Measurements from ENCODE around the gene SORCS1. TPM values are rescaled to one million over a fixed set of nuclear protein-coding genes. Genes with fewer than 3 reads are reported as not detected.

Gene SORCS1
- total RNA-seq: not detected
- not detected for polyA plus RNA-seq (2013, experiment 1 of 2)
- polyA plus RNA-seq (2013, experiment 2 of 2): 0.16 TPM
- total RNA-seq: 0 to 0.16 (median 0) reads per million in 172 experiments

- Histone ChIP-seq H3K27ac (ENCODE audit: low read depth in 1 of 2, low read length in 2 of 2) (no peak within 1 kb of the TSS), H3K4me3 (ENCODE audit: low read length) (no peak within 1 kb of the TSS), H3K27me3 (ENCODE audit: control insufficient read depth in 1 of 2, insufficient read depth in 2 of 2, low read length in 2 of 2) (peaks cover 9 to 19% of the 10 kb centered on the region in 2 experiments), H3K4me1 (ENCODE audit: insufficient read depth, low read length) (no peaks in the 10 kb centered on the region), H3K36me3 (ENCODE audit: insufficient read depth, low read length) (no peaks in the 10 kb centered on the region), H3K9me3 (ENCODE audit: control insufficient read depth in 1 of 2, insufficient read depth in 1 of 2, low read length in 2 of 2) (peaks cover 0 to 8% of the 10 kb centered on the region in 2 experiments)
- Mint-ChIP-seq H3K9me3 (peaks cover 6% of the 10 kb centered on the region), H3K27me3 (peaks cover 44% of the 10 kb centered on the region), H3K27ac (no peak within 1 kb of the TSS), H3K36me3 (ENCODE audit: low read depth) (no peaks in the 10 kb centered on the region), H3K4me1 (ENCODE audit: low read depth) (no peaks in the 10 kb centered on the region), H3K4me3 (no peak within 1 kb of the TSS)
- no peak for TF ChIP-seq CTCF (IDR thresholded peaks at IDR 0.05)
- intact Hi-C loops (cut with DNase I, micrococcal nuclease): no loop called here
- ATAC-seq (ENCODE audit: poor library complexity) (no peak), DNase-seq (no peak)
- ChIA-PET POLR2A (no interaction called here), CTCF (no interaction called here)
These were observed at the start of gene SORCS1 for GRCh38 chr10:107163881-107164861. SORCS1 (minus strand) TSS chr10:107164706.

- ATAC-seq (ENCODE audit: poor library complexity): no peak
- Mint-ChIP-seq H3K4me1 (ENCODE audit: low read depth) (no peaks in the 10 kb centered on the region), H3K4me3 (no peak overlapping the region), H3K27me3 (no peaks in the 10 kb centered on the region), H3K27ac (no peak overlapping the region), H3K9me3 (peaks cover 2% of the 10 kb centered on the region), H3K36me3 (ENCODE audit: low read depth) (no peaks in the 10 kb centered on the region)
- Histone ChIP-seq H3K36me3 (ENCODE audit: insufficient read depth, low read length) (no peaks in the 10 kb centered on the region), H3K27me3 (ENCODE audit: control insufficient read depth in 1 of 2, insufficient read depth in 2 of 2, low read length in 2 of 2) (no peaks in the 10 kb centered on the region), H3K4me1 (ENCODE audit: insufficient read depth, low read length) (no peaks in the 10 kb centered on the region), H3K27ac (ENCODE audit: low read depth in 1 of 2, low read length in 2 of 2) (no peak overlapping the region), H3K4me3 (ENCODE audit: low read length) (no peak overlapping the region), H3K9me3 (ENCODE audit: control insufficient read depth in 1 of 2, insufficient read depth in 1 of 2, low read length in 2 of 2) (peaks cover 4 to 17% of the 10 kb centered on the region in 2 experiments)
- intact Hi-C loops (cut with DNase I, micrococcal nuclease): no loop called here
- no peak for TF ChIP-seq CTCF (IDR thresholded peaks at IDR 0.05)
- no peak for DNase-seq
- POLR2A ChIA-PET: no interaction called here
- CTCF ChIA-PET: no interaction called here
These were observed 49.8 kb upstream of the SORCS1 start for GRCh38 chr10:107214261-107214660.

- H3K27ac Mint-ChIP-seq: no peak overlapping the region
- no peak overlapping the region for H3K4me3 Mint-ChIP-seq
- H3K27me3 ChIP-seq (ENCODE audit: control insufficient read depth in 1 of 2, insufficient read depth in 2 of 2, low read length in 2 of 2): no peaks in the 10 kb centered on the region
- peaks cover 4 to 17% of the 10 kb centered on the region in 2 experiments for H3K9me3 ChIP-seq (ENCODE audit: control insufficient read depth in 1 of 2, insufficient read depth in 1 of 2, low read length in 2 of 2)
- no peak for TF ChIP-seq CTCF (IDR thresholded peaks at IDR 0.05)
- no peaks in the 10 kb centered on the region for H3K36me3 Mint-ChIP-seq (ENCODE audit: low read depth)
- H3K4me1 ChIP-seq (ENCODE audit: insufficient read depth, low read length): no peaks in the 10 kb centered on the region
- intact Hi-C loops (cut with DNase I, micrococcal nuclease): no loop called here
- no peak overlapping the region for H3K4me3 ChIP-seq (ENCODE audit: low read length)
- CTCF ChIA-PET: no interaction called here
- no peaks in the 10 kb centered on the region for H3K36me3 ChIP-seq (ENCODE audit: insufficient read depth, low read length)
- H3K9me3 Mint-ChIP-seq: peaks cover 2% of the 10 kb centered on the region
- no peaks in the 10 kb centered on the region for H3K27me3 Mint-ChIP-seq
- ATAC-seq (ENCODE audit: poor library complexity): no peak
- no peaks in the 10 kb centered on the region for H3K4me1 Mint-ChIP-seq (ENCODE audit: low read depth)
- no peak overlapping the region for H3K27ac ChIP-seq (ENCODE audit: low read depth in 1 of 2, low read length in 2 of 2)
- POLR2A ChIA-PET: no interaction called here
- no peak for DNase-seq
These were observed 49.4 kb upstream of the SORCS1 start for GRCh38 chr10:107213861-107214260.

Measured in CD4-positive, alpha-beta T cell (primary cell).